ENCODE measurements around the gene SPTBN5.

The SPTBN5 gene

DNA sequence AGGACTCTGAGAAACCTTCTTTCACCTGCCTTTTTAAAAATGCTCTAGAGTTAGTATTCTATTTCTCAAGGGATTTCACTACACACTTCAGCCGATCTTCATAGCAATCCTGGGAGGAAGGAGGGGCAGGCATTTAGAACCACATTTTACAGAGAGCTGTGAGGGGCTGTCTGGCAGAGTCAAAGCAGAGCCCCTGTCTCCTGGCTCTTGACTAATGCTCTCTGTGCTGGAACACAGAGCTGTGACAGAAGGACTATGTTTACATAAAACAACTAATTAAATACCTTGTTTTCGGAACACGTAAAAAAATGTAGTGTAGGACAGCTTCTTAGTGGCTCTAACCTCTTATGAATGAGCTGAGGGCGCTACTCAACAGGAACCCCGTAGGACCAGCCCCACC is 7.6 kb upstream of the SPTBN5 start:
- peak; percentile 26 for DNase-seq

DNA sequence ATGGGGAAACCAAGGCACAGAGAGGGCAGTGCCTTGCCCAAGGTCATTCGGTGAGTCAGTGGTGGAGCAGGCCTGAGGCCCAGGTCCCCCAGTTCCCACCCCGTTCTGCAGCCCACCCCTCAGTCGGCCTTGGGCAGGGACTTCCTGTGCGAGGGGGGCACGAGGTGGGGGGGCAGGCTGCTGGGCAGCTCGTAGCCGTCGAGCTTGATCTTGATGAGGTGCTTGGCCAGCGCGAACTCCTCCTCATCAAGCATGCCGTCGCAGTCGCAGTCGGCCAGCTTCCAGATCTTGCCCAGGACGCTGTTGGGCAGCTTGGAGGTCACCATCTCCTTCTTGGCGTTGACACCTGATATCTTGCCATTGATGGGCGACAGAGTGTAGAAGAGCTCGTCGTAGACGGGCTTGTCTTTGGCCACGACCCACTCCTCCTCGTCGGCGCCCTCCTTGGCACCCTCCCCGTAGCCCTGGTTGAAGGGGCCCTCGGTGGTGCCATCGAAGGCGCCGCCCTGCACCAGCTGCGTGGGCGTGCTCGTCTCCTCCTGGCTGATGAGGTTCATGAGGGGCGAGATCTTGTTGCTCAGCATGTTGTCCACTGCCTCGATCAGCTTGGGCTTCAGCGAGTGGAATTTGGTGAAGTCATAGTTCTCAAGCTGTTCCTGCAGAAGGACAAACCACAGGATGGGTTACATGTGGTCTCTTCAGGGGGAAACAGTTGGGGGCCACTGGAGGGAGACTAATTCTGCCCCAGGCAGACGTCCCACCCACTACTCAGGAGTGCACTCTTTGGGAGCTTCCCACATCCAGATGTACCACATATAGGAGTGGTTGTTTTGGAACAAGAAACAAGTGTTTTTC is 6.9 kb upstream of the SPTBN5 start:
- DNase-seq, result no peak

DNA sequence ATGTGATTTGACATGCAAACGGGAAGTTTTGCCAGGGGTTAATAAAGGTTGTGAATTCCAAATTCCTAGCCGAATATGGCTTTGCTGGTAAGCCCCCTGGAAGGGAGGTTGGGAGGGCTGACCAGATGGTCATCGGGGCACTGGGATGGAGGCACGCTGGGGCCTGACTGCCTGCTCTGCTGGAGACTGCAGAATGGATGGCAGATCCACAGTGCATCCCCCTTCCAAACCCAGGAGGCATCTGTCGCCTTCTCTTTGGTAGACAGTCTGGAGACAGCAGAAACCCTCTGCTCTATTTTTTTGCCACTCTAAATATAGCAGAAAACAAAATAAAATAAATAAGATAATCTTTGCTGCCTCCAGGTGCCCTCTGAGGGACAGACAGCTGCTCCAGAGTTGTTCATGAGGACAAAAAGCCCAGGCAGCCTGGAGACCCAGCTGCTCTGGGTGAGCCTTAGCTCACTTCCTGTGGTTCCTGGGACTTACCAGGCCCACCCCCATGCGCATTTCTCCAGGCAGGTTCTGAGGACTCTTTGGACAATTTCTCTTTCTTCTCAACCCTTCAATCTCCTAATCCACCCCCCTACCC is 6.1 kb upstream of the SPTBN5 start:
- peak; percentile 48 for DNase-seq

DNA sequence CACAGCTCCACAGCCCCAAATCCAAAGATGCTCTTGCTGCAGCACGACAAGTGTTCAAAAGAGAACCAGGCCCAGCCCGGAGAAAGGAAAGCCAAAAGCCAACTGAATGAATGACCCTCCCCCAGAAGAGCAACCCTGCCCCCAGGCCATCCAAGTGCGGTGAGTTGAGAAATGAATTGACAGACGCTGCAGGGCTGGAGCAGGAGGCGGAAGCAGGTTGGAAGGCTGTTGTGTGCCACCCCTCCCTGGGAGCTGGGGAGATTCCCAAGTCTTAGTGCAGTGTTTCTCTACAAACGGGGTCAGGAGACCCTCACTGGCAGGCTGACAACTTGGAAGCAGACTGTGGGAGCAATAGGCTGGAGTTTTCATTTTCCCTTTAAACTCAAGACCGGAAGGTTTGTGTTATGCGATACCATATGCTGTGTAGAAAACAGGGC is 3.5 kb upstream of the SPTBN5 start:
- DNase-seq, result peak; percentile 23

DNA sequence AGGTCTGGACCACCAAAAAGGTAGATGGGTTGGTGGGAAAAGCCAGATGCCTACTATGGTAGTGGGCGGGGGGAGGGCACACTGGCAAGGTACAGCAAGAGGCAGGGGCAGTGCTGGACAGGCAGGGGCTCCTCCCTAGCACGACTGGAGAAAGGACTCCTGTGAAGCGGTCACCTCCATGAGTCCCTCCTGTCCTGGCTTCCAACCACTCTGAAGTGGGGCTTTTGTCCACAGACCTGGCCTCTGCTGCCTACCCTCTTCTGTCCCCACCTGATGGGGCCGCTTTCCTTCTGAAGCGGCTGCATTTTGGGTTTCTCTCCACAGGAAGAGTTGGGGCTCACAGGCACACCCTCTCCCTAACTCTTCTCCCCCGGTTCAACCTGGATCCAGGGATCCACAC is 2.7 kb upstream of the SPTBN5 start:
- DNase-seq, result no peak

DNA sequence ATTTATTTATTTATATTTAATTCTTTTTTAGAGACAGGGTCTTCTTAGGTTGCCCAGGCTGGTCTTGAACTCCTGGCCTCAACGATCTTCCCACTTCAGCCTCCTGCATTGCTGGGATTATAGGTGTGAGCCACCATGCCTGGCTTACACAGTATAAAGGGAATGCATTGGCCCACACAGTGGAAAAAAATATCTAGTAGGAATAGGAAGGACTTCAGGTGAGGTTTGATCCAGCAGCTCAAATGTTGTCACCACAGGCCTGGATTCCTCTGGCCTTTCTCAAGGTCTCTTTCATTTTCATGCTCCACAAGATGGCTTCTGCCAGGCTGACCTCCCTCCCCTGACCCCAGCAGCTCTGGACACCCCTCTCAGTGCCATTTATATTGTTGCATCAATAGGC is 2.1 kb upstream of the SPTBN5 start:
- DNase-seq, result no peak

DNA sequence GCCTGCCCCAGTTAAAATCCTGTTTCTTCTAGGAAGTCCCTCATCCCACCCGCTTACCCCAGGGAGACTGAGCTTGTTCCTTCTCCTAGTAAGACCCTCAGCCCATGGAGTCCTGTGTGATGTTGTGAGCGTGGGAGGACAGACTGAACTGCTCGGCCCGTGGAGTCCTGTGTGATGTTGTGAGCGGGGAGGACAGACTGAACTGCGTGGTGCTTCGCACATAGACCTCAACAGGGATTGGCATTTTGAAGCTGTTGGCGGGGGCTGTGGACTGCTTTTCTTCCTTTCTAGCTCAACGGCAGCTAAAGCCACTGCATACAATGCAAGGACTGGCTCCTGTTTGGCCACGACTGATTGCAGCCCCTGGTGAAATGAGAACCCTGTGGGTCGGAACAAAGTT is 1.6 kb upstream of the SPTBN5 start:
- DNase-seq, result no peak

DNA sequence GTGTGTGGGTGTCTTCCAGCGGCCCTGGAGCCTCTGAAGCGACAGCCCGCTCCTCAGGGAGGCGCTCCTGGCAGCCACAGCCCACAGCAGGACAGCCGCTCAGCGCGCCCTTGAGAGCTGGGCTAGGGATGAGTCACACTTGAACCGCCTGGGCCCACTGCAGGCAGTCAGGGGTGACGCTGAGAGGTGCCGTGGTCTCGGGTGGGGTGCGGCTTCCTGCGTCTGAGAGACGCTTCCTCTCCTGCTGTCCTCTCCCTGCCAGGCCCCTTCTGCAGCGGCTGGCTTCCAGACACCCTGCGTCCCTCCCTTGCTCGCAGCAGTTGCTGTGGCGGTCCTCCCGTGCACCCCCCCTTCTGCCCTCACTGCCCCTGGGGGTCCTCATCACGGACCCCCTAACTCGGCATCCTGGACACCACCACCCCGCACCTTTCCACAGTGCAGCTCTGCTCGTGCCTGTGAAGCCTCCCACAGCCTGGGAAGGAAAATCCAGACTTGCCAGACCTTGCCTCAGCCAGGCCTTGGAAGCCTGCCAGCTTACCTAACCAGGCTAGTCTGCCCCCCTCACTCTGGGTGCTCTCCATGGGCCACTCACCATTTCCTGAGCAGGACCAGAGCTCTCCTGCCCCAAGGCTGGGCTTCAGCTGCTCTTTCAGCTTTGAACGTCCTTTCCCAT is 1.1 kb upstream of the SPTBN5 start:
- DNase-seq, result peak; percentile 57

DNA sequence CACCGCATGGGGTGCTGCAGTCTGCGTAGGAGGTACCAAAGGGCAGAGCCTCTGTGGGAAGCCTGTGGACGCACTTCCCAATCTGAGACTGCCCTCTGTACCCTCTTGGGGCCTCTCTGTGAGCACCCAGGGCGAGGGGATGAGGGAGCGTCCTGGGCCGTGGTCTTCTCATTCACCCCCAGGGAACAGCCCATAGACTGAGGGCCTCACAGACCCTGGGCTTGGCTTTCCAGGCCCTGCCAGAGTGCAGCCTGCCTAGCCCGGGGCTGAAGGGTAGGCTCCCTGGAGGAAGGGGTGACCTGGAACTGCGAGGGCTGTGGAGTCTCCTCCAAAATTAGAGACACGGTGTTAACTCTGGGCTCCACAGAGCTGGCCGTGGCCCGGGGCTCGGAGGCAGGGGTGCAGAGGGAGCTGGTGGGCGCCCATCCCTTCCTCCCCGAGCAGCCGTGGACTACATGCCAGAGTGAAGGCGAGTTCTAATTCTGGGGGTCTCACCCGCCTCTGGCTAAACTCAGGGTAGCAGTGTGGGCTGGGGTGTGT is 468 bp upstream of the SPTBN5 start:
- DNase-seq, result no peak

DNA sequence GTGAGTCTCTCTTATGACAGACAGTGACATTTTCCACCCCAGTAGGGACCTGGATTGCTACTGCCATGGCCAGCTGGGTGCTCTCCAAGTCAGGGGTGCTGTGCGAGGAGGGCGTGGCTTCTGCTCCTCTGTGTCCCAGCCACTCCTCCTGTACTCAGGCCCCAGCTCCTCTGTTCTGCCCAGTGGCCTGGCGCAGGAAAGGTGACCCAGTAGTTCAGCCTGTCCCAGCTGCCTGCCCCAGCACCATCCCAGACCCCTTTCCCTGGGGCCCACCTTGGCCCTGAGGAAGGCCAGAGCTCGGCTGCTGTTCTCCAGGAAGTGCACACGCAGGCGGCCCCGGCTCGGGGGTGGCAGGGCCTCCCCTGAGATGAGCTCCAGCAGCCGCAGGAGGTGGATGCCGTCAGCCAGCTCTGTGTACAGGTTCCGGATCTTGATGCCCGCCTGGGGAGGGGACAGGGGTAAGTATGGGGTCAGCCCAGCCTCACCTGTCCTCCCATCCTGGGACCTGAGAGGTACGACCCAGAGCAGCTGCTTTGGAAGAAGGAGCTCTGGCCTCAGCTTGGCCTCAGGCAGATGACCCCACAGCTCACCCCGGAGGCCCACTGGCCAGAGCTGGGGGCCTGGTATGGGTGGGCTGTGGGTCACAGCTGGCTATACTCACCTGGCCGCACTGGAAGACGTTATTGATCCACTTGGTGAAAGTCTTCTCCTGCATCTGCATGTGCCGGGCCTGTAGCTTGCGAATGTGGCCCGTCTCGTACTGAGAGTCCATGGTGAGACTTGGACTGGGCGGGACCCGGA is 1.0 kb downstream of the SPTBN5 start:
- no peak for DNase-seq

DNA sequence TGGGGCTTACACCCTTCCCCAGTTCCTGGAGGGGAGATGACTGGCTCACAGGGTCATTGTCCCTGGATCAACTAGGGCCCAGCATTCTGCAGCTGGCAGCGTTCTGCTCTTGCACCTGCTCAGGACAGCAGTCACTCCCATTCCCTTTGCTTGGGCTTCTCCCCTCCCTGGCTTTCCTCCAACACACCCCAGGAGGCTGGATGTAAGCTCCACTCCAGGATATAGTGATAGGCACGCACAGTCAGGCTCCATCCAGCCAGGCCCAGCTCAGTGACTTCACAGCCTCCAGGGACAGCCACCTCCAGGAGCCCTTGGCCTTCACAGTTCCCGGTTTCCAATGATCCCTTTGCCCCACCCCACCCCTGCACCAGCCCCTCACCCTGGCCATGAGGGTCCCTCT is 1.9 kb downstream of the SPTBN5 start:
- DNase-seq, result peak; percentile 21

DNA sequence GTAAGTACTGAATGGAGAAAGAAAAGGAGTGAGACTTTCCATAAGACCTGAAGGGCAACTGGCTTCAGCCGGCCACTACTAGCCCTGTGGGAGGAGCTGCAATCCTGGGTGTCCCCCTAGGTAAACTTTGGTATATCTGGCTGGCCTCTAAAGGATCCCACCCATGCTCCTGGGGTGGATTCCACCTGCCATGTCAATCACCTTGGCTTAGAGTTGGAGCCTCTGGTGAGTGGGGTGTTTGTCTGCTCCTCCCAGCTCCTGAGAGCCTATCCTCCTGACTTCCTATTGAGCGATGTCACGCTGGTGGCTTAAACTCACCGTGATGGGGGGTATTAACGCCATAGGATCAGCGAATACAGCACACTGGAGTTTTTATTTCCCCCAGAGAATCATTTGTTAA is 2.6 kb downstream of the SPTBN5 start:
- no peak for DNase-seq

DNA sequence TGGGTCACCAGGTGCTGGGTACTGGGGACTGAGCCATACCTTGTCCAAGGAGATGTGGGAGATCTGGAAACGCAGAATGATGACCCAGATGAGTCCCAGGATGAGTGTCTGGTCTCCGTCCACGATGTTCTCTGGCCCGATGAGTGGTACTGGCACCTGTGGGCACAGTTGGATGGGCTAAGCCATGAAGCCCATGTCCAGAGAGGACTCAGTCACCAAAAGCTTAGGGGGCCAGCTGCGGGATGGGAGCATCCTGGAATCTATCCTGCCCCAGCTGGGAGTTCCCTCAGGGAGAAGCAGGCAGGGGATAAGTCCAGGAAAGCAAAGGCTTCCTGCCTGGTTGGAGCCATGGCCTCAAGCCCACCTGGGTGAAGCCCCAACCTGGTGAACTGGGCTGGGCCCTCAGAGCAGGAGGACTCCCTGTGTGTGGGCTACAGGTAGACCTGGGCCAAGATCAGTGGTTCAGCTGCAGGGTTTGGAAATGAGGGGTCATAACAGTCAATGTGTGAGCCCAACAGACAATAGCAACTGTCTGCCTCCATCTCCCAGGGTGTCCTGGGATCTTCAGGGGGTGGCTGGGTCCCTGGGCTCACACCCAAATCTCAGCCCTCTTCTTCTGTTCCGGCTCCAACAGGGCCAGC is 3.7 kb downstream of the SPTBN5 start:
- no peak for DNase-seq

DNA sequence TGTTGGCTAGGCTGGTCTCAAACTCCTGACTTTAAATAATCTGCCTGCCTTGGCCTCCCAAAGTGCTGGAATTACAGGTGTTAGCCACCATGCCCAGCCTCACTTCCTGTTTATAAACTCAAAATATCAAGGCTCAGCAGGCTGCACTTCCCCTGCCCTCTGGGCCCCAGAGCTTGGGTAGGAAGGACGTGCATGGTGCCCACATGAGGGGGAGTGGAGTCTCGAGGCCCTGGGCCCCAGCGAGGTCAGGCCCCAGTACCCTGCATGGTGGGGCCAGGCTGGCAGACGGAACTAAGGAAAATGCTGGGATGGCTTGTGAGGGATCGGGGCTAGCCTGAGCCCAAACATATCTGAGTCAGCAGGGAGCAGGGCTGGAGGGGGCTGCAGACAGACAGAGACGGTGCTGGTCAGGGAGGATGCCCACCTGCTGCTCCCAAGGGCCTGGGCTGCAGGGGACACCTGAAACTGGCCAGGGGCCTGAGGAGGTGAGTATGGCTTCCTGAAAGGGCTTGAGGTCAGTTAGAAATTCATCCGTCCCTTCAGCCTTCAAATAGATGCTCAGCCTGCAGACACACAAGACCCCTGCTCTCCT is 5.1 kb downstream of the SPTBN5 start:
- no peak for DNase-seq

DNA sequence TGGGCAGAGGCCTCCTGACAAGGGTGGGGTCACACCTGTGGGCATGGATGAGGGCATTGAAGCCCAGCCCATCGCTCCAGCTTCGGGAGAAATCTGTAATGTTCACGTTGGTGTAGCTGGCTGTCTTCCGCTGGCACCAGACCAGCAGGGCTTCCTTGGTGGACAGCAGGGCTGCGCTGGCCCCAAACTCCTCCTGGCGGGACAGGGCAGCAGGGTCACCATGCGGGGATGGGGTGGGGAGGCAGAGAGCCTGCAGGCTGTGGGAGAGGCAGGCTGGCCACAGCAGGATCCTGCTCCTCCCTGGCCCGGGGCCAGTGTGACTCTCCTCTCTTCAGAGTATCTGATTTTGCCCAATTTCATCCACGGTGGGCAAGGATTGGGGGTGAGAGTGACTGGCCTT is 6.0 kb downstream of the SPTBN5 start:
- DNase-seq, result no peak

DNA sequence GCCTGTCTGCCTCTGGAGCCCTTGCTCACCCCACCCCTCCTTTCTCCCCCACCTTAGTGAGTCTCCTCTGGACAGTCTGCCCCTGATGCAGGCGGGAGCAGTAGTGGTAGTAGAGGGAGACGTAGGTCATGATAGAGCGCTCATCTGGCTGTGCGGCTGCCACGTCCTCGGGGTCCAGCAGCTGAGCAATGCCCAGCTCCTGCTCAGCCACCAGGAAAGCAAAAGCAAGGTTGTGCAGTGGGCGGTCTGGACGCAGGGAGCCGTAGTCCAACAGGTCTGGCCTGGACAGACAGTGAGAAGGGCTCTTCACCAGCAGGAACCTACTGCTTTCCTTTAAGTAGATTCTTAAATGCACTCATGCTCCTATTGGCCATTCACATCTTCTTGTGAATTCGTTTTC is 6.7 kb downstream of the SPTBN5 start:
- no peak for DNase-seq

DNA sequence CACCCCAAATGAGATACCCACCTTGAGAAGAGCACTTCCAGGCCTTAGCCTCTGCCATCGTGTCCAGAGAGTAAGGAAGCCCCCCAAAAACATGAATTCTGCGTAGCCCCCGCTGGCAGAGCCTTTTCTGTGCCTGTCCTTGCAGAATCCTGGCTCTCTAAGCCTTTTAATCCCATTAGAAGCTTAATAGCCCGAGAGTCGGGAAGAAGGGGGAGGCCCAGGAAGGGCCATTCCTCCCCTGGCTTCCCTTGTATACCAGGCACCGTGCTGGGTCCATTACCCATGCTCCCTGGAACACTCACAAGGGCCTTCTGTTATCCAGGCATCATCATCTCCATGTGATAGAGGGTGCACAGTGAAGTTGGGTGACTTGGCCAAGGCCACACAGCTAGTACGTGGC is 7.1 kb downstream of the SPTBN5 start:
- no peak for DNase-seq

DNA sequence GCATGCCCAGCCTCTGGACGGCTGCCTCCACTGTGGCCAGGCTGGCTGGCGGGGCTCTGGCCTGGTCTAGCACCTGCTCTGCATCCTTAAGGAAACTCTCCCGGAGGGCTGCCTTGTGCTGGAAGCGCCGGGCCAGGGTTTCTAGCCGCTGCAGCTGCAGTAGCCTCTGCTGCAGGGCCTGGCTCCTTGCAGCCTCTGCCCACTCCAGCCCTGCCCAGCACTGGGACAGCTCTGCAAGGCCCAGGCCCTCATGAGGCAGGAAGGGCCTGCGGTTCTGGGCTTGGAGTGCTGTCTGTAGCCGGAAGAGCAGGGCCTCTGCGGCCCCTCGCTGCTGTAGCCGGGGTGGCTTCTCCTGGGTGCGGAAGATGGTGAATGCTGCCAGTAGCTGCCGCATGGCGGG is 8.0 kb downstream of the SPTBN5 start:
- no peak for DNase-seq

DNA sequence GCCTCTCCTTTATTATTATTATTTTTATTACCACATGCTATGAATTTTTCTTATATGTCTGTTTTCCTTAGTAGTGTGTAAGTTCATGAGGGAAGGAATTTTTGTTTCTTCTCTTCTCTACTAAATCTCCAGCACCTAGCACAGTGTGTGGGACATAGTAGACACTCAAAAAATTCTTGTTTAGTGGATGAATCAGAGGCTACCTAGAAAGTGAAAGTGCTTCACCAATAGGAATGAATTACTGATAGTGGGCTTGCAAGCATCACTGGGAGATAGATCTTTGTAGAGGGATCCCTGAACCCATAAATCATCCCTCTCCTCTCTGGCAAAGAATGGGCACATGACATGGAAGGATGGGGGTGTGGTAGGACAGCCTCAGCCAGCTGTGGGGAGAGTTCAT is 8.5 kb downstream of the SPTBN5 start:
- DNase-seq, result no peak

DNA sequence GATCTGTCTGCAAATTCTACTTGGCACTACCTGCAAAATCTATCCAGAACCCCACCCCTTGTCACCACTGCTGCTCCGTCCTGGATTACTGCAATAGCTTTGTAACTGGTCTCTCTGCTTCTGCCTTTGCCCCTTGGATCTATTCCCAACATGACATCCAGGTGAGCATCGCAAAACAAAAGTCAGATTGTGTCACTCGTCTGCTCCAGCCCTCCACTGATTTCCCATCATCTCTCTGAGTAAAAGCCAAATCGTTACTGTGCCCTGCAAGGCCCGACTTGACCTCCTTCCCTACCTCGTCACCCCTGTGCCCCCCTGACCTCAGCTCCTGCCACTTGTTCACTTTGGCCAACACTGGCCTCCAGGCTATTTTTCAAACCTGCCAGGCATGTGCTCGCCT is 9.4 kb downstream of the SPTBN5 start:
- no peak for DNase-seq

DNA sequence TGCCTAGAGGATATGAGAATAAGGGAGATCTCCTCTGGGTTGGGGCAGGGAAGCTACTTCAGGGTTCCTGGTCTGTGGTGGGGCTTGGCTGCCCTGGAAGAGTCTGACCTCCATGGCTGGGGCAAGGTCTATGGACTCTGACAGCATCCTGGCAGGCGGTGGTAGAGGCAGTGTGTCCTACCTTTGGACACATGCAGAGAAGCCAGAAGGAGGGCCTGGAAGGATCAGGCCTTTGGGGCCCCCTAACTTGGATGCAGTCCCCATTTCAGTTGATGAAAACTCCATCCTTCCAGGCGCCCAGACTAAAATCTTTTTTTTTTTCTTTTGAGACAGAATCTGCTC is 10.4 kb downstream of the SPTBN5 start:
- no peak for DNase-seq

Measured in NCI-H2171 (cell line).